AG09319 (cell line): ENCODE measurements around the gene HPS3.
"Not testable (repeated sequence)": the region's sequence is repeated elsewhere in the genome, so short reads cannot be mapped to it uniquely, and the experiment has no call there.

Experiments used
- DNase-seq: peaks from one replicate; pipeline ENCODE4 v3.0.0-alpha.2; 2010; ENCODE audit warnings: low read depth; ENCODE audit errors: extremely low read depth
- TF ChIP-seq, protein P1 (sequence below): IDR thresholded peaks from 2 replicates; pipeline ENCODE4 v1.5.1; 2011; ENCODE audit warnings: low read depth, mild to moderate bottlenecking, inconsistent platforms, low read length, moderate library complexity

HPS3 gene

DNA sequence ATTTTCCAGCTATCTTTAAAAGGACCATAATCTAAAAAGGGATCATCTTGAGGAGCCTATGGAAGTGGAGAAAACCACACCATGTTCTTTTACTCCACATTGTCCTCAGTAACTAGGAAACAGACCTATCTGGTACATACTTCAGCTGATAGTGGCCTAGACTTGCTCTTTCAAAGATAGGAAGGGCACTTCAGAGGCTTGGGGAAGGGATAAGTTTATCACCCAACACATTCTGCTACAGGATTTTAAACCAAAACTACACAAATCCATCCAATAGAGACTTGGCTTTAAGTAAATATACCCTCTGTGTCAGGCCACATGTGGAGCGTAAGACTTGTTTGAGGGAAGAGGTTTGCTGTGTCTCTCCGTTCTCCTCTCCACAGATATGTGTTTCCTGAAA lies 56.8 kb downstream of the HPS3 start:
- no peak for DNase-seq

DNA sequence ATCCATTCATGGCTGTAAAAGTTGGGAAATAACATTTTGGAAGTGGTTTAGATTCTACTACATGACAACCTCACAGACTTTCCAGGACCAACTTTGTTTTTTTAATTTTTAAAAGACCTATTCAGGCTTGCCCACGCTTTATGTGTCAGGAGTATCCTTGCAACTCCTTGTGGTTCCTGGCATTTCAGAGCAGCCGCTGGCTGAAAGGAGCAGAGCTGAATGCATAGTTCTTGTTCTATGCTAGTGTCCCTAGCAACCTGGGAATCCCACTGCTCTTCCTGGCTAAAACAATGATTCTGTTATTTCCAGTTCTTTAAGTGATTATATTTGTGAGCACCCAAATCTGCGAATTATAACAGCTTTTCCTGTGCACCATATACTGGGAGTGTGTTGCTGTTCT lies 57.3 kb downstream of the HPS3 start:
- TF ChIP-seq, protein P1, sequence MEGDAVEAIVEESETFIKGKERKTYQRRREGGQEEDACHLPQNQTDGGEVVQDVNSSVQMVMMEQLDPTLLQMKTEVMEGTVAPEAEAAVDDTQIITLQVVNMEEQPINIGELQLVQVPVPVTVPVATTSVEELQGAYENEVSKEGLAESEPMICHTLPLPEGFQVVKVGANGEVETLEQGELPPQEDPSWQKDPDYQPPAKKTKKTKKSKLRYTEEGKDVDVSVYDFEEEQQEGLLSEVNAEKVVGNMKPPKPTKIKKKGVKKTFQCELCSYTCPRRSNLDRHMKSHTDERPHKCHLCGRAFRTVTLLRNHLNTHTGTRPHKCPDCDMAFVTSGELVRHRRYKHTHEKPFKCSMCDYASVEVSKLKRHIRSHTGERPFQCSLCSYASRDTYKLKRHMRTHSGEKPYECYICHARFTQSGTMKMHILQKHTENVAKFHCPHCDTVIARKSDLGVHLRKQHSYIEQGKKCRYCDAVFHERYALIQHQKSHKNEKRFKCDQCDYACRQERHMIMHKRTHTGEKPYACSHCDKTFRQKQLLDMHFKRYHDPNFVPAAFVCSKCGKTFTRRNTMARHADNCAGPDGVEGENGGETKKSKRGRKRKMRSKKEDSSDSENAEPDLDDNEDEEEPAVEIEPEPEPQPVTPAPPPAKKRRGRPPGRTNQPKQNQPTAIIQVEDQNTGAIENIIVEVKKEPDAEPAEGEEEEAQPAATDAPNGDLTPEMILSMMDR, result no peak
- no peak for DNase-seq

More for the DNA sequence above, 56.8 kb downstream of the HPS3 start:
- TF ChIP-seq, protein P1, result no peak

DNA sequence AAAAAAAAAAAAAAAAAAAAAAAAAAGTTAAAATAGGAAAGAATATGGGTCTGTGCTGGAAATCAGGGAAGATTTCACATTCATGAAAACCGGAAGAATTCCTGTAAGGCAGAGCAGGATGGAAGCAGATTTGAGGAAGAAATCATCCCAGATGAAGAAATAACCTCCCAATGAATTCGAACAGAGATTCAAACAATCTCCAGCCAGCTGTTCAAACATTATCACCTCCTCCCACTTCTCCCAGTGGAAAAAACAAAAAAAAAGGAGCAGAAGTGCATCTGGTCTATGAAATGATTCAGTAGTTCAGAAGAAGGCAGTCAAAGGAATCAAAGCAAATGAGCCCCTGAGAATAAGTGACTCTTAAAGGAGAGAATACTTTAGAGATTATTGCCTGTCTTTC lies 59.1 kb downstream of the HPS3 start:
- TF ChIP-seq, protein P1, result no peak
- no peak for DNase-seq

DNA sequence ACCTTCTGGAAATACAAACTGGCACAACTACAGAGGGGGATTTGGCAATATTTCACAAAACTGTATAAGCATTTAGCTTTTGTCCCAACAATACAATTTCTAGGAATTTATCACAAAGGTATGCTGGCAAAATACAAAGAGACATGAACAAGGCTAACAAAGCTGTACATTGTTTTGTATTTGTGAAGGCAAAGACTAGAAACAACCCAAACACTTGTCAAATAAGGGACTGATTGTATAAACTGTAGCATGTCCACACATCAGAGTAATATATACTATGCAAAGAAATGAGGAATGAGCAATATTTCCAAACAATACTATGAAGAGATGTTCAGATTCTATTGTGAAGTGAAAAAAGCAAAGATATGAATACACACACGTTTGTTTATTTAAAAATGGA lies 65.8 kb downstream of the HPS3 start:
- TF ChIP-seq, protein P1, result no peak
- no peak for DNase-seq

DNA sequence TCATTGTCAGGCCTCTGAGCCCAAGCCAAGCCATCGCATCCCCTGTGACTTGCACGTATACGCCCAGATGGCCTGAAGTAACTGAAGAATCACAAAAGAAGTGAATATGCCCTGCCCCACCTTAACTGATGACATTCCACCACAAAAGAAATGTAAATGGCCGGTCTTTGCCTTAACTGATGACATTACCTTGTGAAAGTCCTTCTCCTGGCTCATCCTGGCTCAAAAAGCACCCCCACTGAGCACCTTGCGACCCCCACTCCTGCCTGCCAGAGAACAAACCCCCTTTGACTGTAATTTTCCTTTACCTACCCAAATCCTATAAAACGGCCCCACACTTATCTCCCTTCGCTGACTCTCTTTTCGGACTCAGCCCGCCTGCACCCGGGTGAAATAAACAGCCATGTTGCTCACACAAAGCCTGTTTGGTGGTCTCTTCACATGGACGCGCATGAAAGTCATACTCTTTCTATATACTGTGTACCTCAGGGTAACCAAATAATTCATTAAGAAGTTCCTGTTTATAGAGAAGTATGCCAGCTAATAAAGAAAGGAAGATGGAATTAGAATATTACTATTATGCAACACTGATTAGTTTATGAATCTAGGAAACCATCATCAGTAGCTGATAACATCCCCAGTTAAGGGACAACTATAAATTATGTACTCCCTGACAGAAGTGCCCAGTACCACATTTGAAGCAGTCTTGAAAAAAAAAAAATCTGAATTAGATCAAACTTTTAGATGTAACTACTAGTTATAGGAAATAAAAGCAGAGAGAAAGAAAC lies 67.6 kb downstream of the HPS3 start:
- not testable (repeated sequence) for DNase-seq

DNA sequence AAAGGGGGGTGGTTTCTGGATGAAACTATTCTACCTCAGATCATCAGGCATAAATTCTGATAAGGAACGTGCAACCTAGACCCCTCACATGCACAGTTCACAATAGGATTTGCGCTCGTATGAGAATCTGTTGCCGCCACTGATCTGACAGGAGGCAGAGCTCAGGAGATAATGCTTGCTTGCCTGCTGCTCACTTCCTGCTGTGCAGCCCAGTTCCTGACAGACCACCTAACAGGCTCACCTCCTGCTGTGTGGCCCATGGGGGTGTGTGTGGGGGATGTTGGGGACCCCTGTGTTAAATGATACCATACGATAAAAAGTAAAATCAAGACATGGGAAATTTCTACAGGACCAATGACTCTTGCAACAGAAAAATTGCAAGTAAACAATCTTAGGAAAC lies 68.2 kb downstream of the HPS3 start:
- no peak for DNase-seq
- TF ChIP-seq, protein P1, result no peak

DNA sequence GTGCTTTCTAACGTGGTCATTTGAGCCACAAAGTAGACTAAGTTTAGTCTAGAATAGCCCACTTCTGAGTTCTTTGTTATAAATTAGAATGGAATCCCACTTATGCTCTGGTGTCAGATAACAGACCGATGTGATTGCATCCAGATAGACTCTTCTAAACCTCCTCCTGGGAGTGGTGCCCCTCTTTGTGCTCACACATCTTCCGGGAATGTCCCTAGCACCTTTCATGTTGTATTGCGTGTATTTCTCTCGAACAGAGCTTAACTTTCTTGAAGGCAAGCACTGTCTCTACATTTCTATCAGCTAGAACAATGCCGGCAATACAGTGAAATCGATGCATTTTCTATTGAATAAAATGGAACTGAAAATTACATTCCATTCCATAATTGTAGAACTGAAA lies 69.2 kb downstream of the HPS3 start:
- TF ChIP-seq, protein P1, result no peak
- no peak for DNase-seq

DNA sequence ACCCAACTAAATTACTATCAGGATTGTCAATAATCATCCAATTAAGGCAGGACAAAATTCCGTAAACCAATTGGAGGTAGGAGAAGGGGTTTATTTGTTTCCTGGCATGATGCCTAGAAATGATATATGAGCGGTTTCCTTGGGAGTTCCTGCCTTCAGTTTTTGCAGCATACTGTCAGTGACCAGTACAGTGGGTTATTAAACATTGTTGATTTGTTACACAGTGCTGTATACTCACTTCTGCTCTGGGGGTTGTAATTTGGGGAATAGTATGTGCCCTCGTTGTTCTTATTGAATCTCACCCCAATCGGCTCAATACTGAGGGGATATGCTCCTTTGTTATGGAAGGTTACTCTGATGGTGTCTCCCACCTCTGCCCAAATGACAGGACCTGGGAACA lies 70.0 kb downstream of the HPS3 start:
- DNase-seq, result no peak
- TF ChIP-seq, protein P1, result no peak
